HG03108 (cell line): ENCODE results near the gene CST7.

Experiments
- ATAC-seq: cut with Tn5 transposase; IDR thresholded peaks from one replicate; pipeline ENCODE4 v1.9.1; 2021; ENCODE audit warnings: moderate library complexity; ENCODE audit not compliant: unreplicated experiment

Gene CST7

GRCh38 chr20:24963672-24964505 lies 14.8 kb downstream of the CST7 start:
- no peak for ATAC-seq

GRCh38 chr20:24964506-24964840 lies 15.4 kb downstream of the CST7 start:
- no peak for ATAC-seq

- ATAC-seq, result no peak
Observed at GRCh38 chr20:24965065-24965919, 16.2 kb downstream of the CST7 start.

- no peak for ATAC-seq
Observed at GRCh38 chr20:24966317-24967012, 17.4 kb downstream of the CST7 start.

GRCh38 chr20:24968278-24968800 lies 19.3 kb downstream of the CST7 start:
- ATAC-seq, result no peak

- ATAC-seq, result no peak
Observed at GRCh38 chr20:24969186-24970029, 20.3 kb downstream of the CST7 start.

GRCh38 chr20:24970030-24970553 lies 21.0 kb downstream of the CST7 start:
- no peak for ATAC-seq

GRCh38 chr20:24970754-24971153 lies 21.7 kb downstream of the CST7 start:
- no peak for ATAC-seq

GRCh38 chr20:24971376-24972101 lies 22.5 kb downstream of the CST7 start:
- ATAC-seq, result no peak

GRCh38 chr20:24972341-24972740 lies 23.3 kb downstream of the CST7 start:
- no peak for ATAC-seq

GRCh38 chr20:24977336-24977735 lies 28.3 kb downstream of the CST7 start:
- ATAC-seq, result no peak

- no peak for ATAC-seq
Observed at GRCh38 chr20:24977797-24978196, 28.7 kb downstream of the CST7 start.

GRCh38 chr20:24978513-24978912 lies 29.4 kb downstream of the CST7 start:
- no peak for ATAC-seq

- no peak for ATAC-seq
Observed at GRCh38 chr20:24979036-24979960, 30.2 kb downstream of the CST7 start.

- ATAC-seq, result no peak
Observed at GRCh38 chr20:24980291-24981053, 31.4 kb downstream of the CST7 start.

- ATAC-seq, result no peak
Observed at GRCh38 chr20:24981282-24981681, 32.2 kb downstream of the CST7 start.

GRCh38 chr20:24981790-24982189 lies 32.7 kb downstream of the CST7 start:
- no peak for ATAC-seq

- ATAC-seq, result no peak
Observed at GRCh38 chr20:24983896-24984295, 34.8 kb downstream of the CST7 start.
